RWPE2 (cell line): ENCODE data around the gene BCL11B.

Experiments used
- ATAC-seq: fragments of 200-7000 bp; cut with Tn5 transposase; 3 replicates; pipeline ENCODE4 v1.9.1; 2021; ENCODE audit warnings: low read depth
- DNase-seq: peaks from one replicate; pipeline ENCODE4 v3.0.0-alpha.2; 2020; ENCODE audit warnings: low spot score
- H3K27ac ChIP-seq: fragments of 450-650 bp; 2 replicates; pipeline ENCODE4 v1.5.1; 2017; ENCODE audit warnings: mild to moderate bottlenecking; ENCODE audit not compliant: poor library complexity, severe bottlenecking
- H3K27me3 ChIP-seq: fragments of 250-450 bp; sonication (Bioruptor Pico); 2 replicates; pipeline ENCODE4 v1.5.1; 2021; ENCODE audit warnings: mild to moderate bottlenecking, moderate library complexity; ENCODE audit not compliant: insufficient read depth, poor library complexity, severe bottlenecking
- H3K36me3 ChIP-seq: fragments of 250-450 bp; sonication (Bioruptor Pico); 2 replicates; pipeline ENCODE4 v1.5.1; 2020; ENCODE audit warnings: low read depth, mild to moderate bottlenecking, moderate library complexity
- H3K4me1 ChIP-seq: fragments of 250-450 bp; sonication (Bioruptor Pico); 2 replicates; pipeline ENCODE4 v1.5.1; 2021; ENCODE audit warnings: mild to moderate bottlenecking, moderate library complexity; ENCODE audit not compliant: insufficient read depth, poor library complexity, severe bottlenecking
- H3K4me3 ChIP-seq: fragments of 250-450 bp; sonication (Bioruptor Pico); 2 replicates; pipeline ENCODE4 v1.5.1; 2021; ENCODE audit warnings: mild to moderate bottlenecking, moderate library complexity; ENCODE audit not compliant: severe bottlenecking
- H3K9me3 ChIP-seq: fragments of 250-450 bp; sonication (Bioruptor Pico); 2 replicates; pipeline ENCODE4 v1.5.1; 2021; ENCODE audit warnings: mild to moderate bottlenecking, moderate library complexity; ENCODE audit not compliant: severe bottlenecking
- TF ChIP-seq, protein P1 (sequence below): fragments of 450-650 bp; IDR thresholded peaks from one replicate; pipeline ENCODE4 v1.5.1; 2017; ENCODE audit warnings: mild to moderate bottlenecking, moderate library complexity; ENCODE audit not compliant: poor library complexity, severe bottlenecking

Gene BCL11B

GRCh38 chr14:99236386-99237138 is 35.4 kb downstream of the BCL11B start:
- no peaks in the 10 kb centered on the region for H3K36me3 ChIP-seq
- H3K4me1 ChIP-seq, result peaks cover 11% of the 10 kb centered on the region
- H3K9me3 ChIP-seq, result peaks cover 2% of the 10 kb centered on the region
- no peak overlapping the region for H3K27ac ChIP-seq
- ATAC-seq (no peak), DNase-seq (no peak)
- no peak overlapping the region for H3K4me3 ChIP-seq
- H3K27me3 ChIP-seq, result no peaks in the 10 kb centered on the region
- TF ChIP-seq, protein P1, sequence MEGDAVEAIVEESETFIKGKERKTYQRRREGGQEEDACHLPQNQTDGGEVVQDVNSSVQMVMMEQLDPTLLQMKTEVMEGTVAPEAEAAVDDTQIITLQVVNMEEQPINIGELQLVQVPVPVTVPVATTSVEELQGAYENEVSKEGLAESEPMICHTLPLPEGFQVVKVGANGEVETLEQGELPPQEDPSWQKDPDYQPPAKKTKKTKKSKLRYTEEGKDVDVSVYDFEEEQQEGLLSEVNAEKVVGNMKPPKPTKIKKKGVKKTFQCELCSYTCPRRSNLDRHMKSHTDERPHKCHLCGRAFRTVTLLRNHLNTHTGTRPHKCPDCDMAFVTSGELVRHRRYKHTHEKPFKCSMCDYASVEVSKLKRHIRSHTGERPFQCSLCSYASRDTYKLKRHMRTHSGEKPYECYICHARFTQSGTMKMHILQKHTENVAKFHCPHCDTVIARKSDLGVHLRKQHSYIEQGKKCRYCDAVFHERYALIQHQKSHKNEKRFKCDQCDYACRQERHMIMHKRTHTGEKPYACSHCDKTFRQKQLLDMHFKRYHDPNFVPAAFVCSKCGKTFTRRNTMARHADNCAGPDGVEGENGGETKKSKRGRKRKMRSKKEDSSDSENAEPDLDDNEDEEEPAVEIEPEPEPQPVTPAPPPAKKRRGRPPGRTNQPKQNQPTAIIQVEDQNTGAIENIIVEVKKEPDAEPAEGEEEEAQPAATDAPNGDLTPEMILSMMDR, result no peak

DNA sequence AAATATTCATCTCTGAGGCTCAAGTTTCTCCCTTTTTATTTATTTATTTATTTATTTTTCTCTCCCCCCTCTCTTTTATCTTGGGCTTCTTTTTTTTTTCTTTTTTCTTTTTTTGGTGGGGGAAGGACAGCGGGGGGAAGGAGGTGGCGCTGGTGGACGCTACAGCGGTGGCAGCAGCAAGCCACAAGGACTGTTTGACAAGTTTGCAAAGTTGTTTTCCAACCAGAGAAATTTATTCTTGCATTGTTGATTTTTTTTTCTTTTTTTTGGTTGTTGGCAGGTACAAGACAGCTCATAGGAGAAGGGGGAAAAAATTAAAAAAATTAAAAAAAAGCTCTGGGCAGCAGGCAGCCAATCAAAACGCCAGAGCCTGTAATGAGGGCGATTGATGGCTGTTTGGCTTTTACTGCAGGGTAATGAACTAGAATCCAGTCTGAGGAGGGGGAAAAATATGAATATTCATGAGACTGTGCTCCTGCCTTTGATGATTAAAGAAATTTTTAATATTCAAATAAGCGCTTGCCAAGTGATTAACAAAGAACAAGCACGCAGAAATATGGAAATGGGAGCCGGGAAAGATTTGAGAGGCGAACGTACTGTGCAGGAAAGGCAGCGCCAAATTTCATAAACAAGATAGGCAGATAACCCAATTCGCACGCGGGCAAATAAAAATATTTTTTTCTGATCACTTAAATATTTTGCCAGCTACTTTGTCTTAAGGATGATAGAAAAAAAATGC is 36.2 kb downstream of the BCL11B start:
- no peak for ATAC-seq
- no peak for DNase-seq
- Histone ChIP-seq H3K27ac (no peak overlapping the region), H3K27me3 (no peaks in the 10 kb centered on the region), H3K9me3 (peaks cover 2% of the 10 kb centered on the region), H3K4me1 (peaks cover 11% of the 10 kb centered on the region), H3K36me3 (no peaks in the 10 kb centered on the region), H3K4me3 (no peak overlapping the region)
- TF ChIP-seq, protein P1, result no peak

DNA sequence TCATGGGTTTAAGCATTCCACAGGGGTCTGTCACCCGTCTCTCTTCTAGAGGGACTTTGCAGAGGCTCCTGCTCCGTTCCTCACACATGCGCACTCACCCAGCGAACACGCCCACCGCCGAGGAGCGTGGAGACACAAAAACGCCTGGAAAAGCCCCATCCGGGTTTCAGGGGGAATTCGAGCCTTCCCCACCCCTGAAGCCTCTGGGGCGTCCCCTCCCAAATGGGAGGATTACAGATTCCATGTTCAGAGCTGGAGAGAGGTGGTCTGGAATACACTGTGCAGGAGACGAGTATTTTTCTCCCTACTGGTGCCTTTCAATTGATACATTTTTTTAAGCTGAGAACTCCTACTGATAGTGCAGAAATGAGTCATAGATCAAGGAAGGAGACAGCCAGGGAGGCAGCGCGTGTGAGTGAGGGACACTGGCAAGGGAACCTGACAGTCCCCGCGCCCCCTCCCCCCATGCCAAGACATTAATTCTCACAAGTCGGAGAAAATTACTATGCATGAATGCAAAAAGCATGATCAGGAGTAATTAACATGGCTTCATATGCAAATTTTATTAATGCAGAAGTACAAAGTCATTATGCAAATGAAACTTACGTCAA is 36.9 kb downstream of the BCL11B start:
- Histone ChIP-seq H3K27me3 (no peaks in the 10 kb centered on the region), H3K4me3 (no peak overlapping the region), H3K27ac (no peak overlapping the region), H3K9me3 (peaks cover 2% of the 10 kb centered on the region), H3K36me3 (no peaks in the 10 kb centered on the region), H3K4me1 (peaks cover 6% of the 10 kb centered on the region)
- DNase-seq (no peak), ATAC-seq (no peak)
- TF ChIP-seq, protein P1, result no peak

GRCh38 chr14:99234355-99234754 is 37.6 kb downstream of the BCL11B start:
- H3K36me3 ChIP-seq, result no peaks in the 10 kb centered on the region
- H3K9me3 ChIP-seq, result peaks cover 2% of the 10 kb centered on the region
- no peak overlapping the region for H3K4me3 ChIP-seq
- TF ChIP-seq, protein P1, result no peak
- ATAC-seq (no peak), DNase-seq (no peak)
- no peak overlapping the region for H3K27ac ChIP-seq
- no peaks in the 10 kb centered on the region for H3K4me1 ChIP-seq
- no peaks in the 10 kb centered on the region for H3K27me3 ChIP-seq
